Natural killer cell treated with Interleukin-12 subunit alpha and Interleukin-12 subunit beta and Interleukin-15 and Interleukin-18, amount 100 ng/mL, for 72 hours (primary cell): ENCODE measurements around the gene TOMM6. TPM values are rescaled to one million over a fixed set of nuclear protein-coding genes. Genes with fewer than 3 reads are reported as not detected.

Experiments
- ATAC-seq, 2 donors: fragments of 150-1000 bp; cut with Tn5 transposase in 1 of 2; sonication (Bioruptor Pico), chemical (Tn5 transposase) in 1 of 2; 2 replicates each; pipeline ENCODE4 v1.10.0; 2021
- DNase-seq: peaks from one replicate; pipeline ENCODE4 v3.0.0; 2022; ENCODE audit warnings: low spot score
- H3K27ac Mint-ChIP-seq, 2 donors: 1 replicate in 1 of 2; 2 replicates in 1 of 2; pipeline ENCODE4 v1.8.0; 2022; ENCODE audit warnings: mixed read lengths in 2 of 2, mild to moderate bottlenecking in 1 of 2, moderate library complexity in 1 of 2
- H3K27me3 Mint-ChIP-seq, 2 donors: 1 replicate in 1 of 2; 2 replicates in 1 of 2; pipeline ENCODE4 v1.8.0; 2022; ENCODE audit warnings: mixed read lengths in 2 of 2
- H3K36me3 Mint-ChIP-seq: one replicate; pipeline ENCODE4 v1.8.0; 2022; ENCODE audit warnings: mixed read lengths
- H3K4me1 Mint-ChIP-seq, 2 donors: 1 replicate in 1 of 2; 2 replicates in 1 of 2; pipeline ENCODE4 v1.8.0; 2022; ENCODE audit warnings: low read depth in 2 of 2, mixed read lengths in 2 of 2, mild to moderate bottlenecking in 1 of 2
- H3K4me3 Mint-ChIP-seq: one replicate; pipeline ENCODE4 v1.8.0; 2022; ENCODE audit warnings: mixed read lengths
- H3K9me3 Mint-ChIP-seq: 2 replicates; pipeline ENCODE4 v1.8.0; 2022; ENCODE audit warnings: mixed read lengths
- total RNA-seq, 2 donors: library from RNA; stranded (reverse); gene quantifications; one replicate each; pipeline ENCODE4 v1.2.3, GENCODE V29; 2022

Gene TOMM6
- total RNA-seq, 2 donors from 2014 or later = 208 to 284 TPM

DNA sequence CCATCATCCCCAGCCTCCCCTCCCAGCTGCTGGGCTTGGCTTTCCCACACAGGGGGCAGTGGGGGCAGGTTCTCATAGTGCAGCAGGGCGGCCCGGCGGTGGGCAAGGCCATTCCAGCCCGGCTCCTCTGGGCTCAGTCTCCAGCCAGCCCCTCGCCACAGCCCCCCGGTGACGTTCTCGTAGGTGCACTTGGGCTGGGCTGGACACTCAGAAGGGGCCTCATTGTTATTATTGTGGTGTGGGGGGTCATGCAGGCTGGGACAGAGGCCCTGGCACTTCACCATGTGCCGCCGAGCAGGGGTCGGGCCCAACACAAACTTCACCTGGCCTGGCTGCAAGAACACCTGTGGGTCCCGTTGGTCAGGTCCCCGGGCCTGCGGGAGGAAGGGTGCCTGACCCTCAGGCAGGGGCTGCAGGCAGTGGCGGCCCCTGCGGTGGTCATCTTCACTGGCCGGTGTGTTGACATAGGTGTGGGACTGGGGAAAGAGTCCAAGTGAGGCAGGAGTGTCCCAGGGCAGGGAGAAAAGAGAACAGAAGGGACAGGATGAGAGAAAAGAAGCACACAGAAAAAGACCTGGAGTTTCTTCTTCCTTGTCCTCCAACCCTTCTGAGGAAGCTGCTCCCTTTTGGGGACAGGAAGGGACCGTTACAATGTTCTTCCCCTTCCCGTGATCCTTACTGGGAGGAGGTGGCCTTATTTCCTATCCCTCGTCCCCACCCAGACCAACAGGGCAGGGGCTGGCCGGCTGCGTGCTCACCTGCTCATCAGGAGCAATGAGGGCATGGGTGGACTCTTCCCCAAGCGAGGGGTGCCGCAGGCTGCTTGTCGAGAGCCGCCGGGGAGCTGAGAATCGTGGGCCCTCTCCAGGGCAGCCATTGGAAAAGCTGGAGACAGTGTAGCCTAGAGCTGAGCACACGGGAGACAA lies 16.2 kb upstream of the TOMM6 start:
- no peaks in the 10 kb centered on the region for H3K27me3 Mint-ChIP-seq
- DNase-seq = no peak
- peaks cover 4% of the 10 kb centered on the region for H3K36me3 Mint-ChIP-seq
- no peak for ATAC-seq
- no peak overlapping the region for H3K27ac Mint-ChIP-seq
- H3K4me3 Mint-ChIP-seq = no peak overlapping the region
- H3K4me1 Mint-ChIP-seq = peaks cover 0 to 8% of the 10 kb centered on the region in 2 donors
- no peaks in the 10 kb centered on the region for H3K9me3 Mint-ChIP-seq

DNA sequence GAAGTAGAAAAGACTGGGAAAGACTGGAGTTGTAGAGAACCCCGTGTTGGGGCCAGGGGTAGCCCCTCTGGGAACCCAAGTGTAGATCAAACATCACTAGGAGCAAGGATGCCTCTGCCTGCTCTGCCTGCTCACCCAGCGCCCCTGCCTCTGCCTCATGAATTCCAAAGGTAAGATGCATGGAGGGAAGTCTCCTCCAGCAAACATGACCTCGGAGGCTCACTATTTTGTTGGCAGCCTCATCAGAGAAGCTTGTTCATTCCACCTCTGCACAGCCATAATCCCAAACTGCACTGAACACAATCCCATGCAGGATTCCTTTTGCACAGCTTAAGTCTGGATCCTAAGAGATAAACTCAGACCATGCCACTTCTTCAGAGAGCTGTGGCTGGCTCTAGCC lies 12.7 kb upstream of the TOMM6 start:
- Mint-ChIP-seq H3K9me3 (no peaks in the 10 kb centered on the region), H3K27ac (no peak overlapping the region), H3K4me1 (peaks cover 7% of the 10 kb centered on the region in 2 donors), H3K4me3 (no peak overlapping the region), H3K27me3 (no peaks in the 10 kb centered on the region), H3K36me3 (peaks cover 4% of the 10 kb centered on the region)
- DNase-seq (no peak), ATAC-seq (no peak)

DNA sequence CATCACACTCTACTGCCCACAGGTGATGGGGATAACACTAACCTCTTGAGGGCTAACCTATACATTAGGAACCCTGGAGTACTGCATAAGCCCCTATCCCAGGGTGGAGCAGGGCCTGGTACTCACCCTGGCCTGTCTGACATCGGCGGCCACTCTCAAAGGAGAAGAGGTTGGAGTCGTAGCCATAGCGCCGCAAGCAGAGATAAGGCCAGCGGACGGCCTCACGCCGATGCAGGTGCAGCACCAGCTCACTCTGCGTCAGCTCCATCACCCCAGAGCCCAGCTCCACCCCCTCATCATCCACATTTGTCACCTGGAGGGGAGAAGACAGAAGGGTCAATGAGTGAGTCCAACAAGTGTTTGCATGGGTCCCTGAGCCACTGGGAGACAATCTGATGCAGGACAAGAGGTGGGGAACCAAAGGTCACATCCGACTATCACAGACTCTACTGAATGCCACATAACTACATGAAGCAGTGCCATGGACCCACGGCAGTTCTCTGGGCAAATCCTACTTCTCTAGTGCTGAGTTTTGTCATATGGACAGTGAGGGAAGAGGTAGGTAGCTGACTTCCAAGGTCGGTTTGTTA lies 12.1 kb upstream of the TOMM6 start:
- no peaks in the 10 kb centered on the region for H3K27me3 Mint-ChIP-seq
- ATAC-seq = no peak
- peaks cover 4% of the 10 kb centered on the region for H3K36me3 Mint-ChIP-seq
- H3K27ac Mint-ChIP-seq = no peak overlapping the region
- no peak overlapping the region for H3K4me3 Mint-ChIP-seq
- DNase-seq = no peak
- peaks cover 7 to 9% of the 10 kb centered on the region in 2 donors for H3K4me1 Mint-ChIP-seq
- no peaks in the 10 kb centered on the region for H3K9me3 Mint-ChIP-seq

- ATAC-seq = no peak
- H3K4me3 Mint-ChIP-seq = peak overlapping the region; percentile 96
- H3K27ac Mint-ChIP-seq = no peak overlapping the region
- no peaks in the 10 kb centered on the region for H3K27me3 Mint-ChIP-seq
- no peak for DNase-seq
- H3K9me3 Mint-ChIP-seq = no peaks in the 10 kb centered on the region
- peaks cover 4% of the 10 kb centered on the region for H3K36me3 Mint-ChIP-seq
- H3K4me1 Mint-ChIP-seq = peaks cover 7 to 14% of the 10 kb centered on the region in 2 donors
These were observed 9.8 kb upstream of the TOMM6 start for GRCh38 chr6:41777551-41778285.

DNA sequence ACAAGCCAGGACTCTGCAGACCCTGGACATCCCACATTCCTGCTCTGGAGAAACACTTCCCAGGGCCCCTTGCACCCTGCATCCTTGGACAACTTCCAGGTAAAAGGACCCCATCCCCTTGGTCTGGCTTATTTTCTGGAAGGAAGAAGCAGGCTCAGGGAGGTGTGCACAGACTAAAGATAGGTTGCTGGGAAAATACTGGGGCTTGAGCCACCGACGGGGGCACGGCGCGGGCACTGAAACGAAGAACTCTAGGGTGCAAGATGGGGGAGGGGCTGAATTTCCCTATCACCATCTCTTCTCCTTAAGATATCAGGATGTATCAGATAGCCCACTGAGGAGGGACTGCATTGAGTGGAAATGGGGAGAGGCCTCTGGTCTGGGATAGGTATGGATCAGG lies 8.6 kb upstream of the TOMM6 start:
- no peak for ATAC-seq
- peaks cover 7 to 14% of the 10 kb centered on the region in 2 donors for H3K4me1 Mint-ChIP-seq
- no peak for DNase-seq
- peak overlapping the region; percentile 45 to 88 for H3K27ac Mint-ChIP-seq
- H3K4me3 Mint-ChIP-seq = peak overlapping the region; percentile 96
- peaks cover 4% of the 10 kb centered on the region for H3K36me3 Mint-ChIP-seq
- no peaks in the 10 kb centered on the region for H3K27me3 Mint-ChIP-seq
- no peaks in the 10 kb centered on the region for H3K9me3 Mint-ChIP-seq

GRCh38 chr6:41779336-41779735 lies 8.2 kb upstream of the TOMM6 start:
- Mint-ChIP-seq H3K36me3 (peaks cover 1% of the 10 kb centered on the region), H3K27me3 (no peaks in the 10 kb centered on the region), H3K4me1 (peaks cover 7 to 14% of the 10 kb centered on the region in 2 donors), H3K9me3 (no peaks in the 10 kb centered on the region), H3K4me3 (peak overlapping the region; percentile 96), H3K27ac (peak overlapping the region; percentile 45 to 88)
- ATAC-seq (no peak), DNase-seq (no peak)

- DNase-seq (peak; percentile 99), ATAC-seq (peak; percentile 98 to 99)
- Mint-ChIP-seq H3K27ac (peak within 1 kb of the TSS; percentile 45 to 88), H3K36me3 (no peaks in the 10 kb centered on the region), H3K4me1 (peaks cover 7 to 14% of the 10 kb centered on the region in 2 donors), H3K4me3 (peak within 1 kb of the TSS; percentile 96), H3K27me3 (no peaks in the 10 kb centered on the region), H3K9me3 (no peaks in the 10 kb centered on the region)
These were observed 7.5 kb upstream of the TOMM6 start, which contains the start of gene FRS3 for GRCh38 chr6:41779788-41780550. FRS3 (minus strand) TSS chr6:41779900; CDS start chr6:41776987, 2,913 bp downstream.

- H3K9me3 Mint-ChIP-seq = no peaks in the 10 kb centered on the region
- H3K27me3 Mint-ChIP-seq = no peaks in the 10 kb centered on the region
- H3K4me3 Mint-ChIP-seq = peak within 1 kb of the TSS; percentile 83
- H3K4me1 Mint-ChIP-seq = peaks cover 7 to 14% of the 10 kb centered on the region in 2 donors
- peak within 1 kb of the TSS in 1 of 2 donors; percentile 88 for H3K27ac Mint-ChIP-seq
- DNase-seq (no peak), ATAC-seq (peak; percentile 0 to 29)
- no peaks in the 10 kb centered on the region for H3K36me3 Mint-ChIP-seq
These were observed 6.7 kb upstream of the TOMM6 start, which contains the start of gene PRICKLE4 for GRCh38 chr6:41780551-41781365. PRICKLE4 (plus strand) TSS chr6:41780782; CDS start chr6:41783474, 2,692 bp downstream.

GRCh38 chr6:41781366-41781730 lies 6.1 kb upstream of the TOMM6 start:
- peak overlapping the region; percentile 58 for H3K4me3 Mint-ChIP-seq
- H3K4me1 Mint-ChIP-seq = peaks cover 7 to 14% of the 10 kb centered on the region in 2 donors
- peak overlapping the region in 1 of 2 donors; percentile 37 for H3K27ac Mint-ChIP-seq
- DNase-seq = no peak
- ATAC-seq = no peak
- H3K36me3 Mint-ChIP-seq = no peaks in the 10 kb centered on the region
- H3K9me3 Mint-ChIP-seq = no peaks in the 10 kb centered on the region
- no peaks in the 10 kb centered on the region for H3K27me3 Mint-ChIP-seq

DNA sequence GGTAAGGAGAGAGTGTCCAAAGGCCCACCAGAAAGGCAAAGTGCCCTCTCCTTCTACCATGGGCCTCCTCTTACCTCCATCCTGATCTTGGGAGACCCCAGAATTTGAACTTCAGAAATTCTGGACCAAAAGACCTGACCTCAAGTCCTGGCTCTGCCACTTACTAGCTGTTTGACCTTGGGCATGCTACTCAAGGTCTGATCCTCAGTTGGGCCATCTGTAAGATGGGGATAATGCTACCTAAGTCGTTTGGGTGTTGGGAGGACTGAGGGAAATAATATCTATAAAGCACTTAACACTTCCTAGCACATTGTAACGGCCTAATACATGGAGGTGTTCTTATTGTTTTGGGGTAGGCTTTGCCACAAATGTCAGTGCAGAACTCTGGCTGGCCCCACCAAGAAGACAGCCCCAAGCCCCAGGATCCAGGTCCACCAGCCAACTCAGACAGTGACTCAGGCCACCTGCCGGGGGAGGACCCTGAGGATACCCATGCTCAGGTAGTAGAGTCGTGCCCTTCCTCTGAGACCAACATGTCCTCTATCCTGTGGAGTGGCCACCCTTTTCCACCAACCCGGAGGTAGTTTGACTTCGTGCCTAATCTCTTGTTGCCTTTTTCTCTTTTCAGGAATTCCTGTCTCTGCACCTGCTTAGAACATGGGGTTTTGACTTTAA lies 4.3 kb upstream of the TOMM6 start:
- Mint-ChIP-seq H3K27me3 (no peaks in the 10 kb centered on the region), H3K4me1 (peaks cover 7 to 14% of the 10 kb centered on the region in 2 donors), H3K9me3 (no peaks in the 10 kb centered on the region), H3K4me3 (no peak overlapping the region), H3K27ac (no peak overlapping the region), H3K36me3 (no peaks in the 10 kb centered on the region)
- no peak for ATAC-seq
- no peak for DNase-seq

- DNase-seq = no peak
- H3K4me3 Mint-ChIP-seq = peak overlapping the region; percentile 42
- no peaks in the 10 kb centered on the region for H3K9me3 Mint-ChIP-seq
- peaks cover 4% of the 10 kb centered on the region for H3K36me3 Mint-ChIP-seq
- no peaks in the 10 kb centered on the region for H3K27me3 Mint-ChIP-seq
- no peak overlapping the region for H3K27ac Mint-ChIP-seq
- ATAC-seq = no peak
- peaks cover 4 to 15% of the 10 kb centered on the region in 2 donors for H3K4me1 Mint-ChIP-seq
These were observed 2.8 kb upstream of the TOMM6 start for GRCh38 chr6:41784581-41785171.

- DNase-seq = no peak
- Mint-ChIP-seq H3K4me3 (peak overlapping the region; percentile 42), H3K27me3 (no peaks in the 10 kb centered on the region), H3K36me3 (peaks cover 9% of the 10 kb centered on the region), H3K27ac (no peak overlapping the region), H3K4me1 (peaks cover 10 to 15% of the 10 kb centered on the region in 2 donors), H3K9me3 (no peaks in the 10 kb centered on the region)
- ATAC-seq = no peak
These were observed 2.2 kb upstream of the TOMM6 start for GRCh38 chr6:41785254-41785653.
